ENCODE results near the gene ZBTB20. TPM values are rescaled to one million over a fixed set of nuclear protein-coding genes. Genes with fewer than 3 reads are reported as not detected.

The ZBTB20 gene
- total RNA-seq, 1 donor from 2014 or later: 11.2 TPM

- no peak for TF ChIP-seq CTCF (conservative IDR thresholded peaks at IDR 0.05; ENCODE audit: low read depth, low read length)
- H3K4me3 ChIP-seq (ENCODE audit: low read depth, low read length): no peak overlapping the region
These were observed 14.2 kb upstream of the ZBTB20 start for GRCh38 chr3:115161168-115161834.

GRCh38 chr3:115160295-115160694, 13.2 kb upstream of the ZBTB20 start:
- no peak for TF ChIP-seq CTCF (conservative IDR thresholded peaks at IDR 0.05; ENCODE audit: low read depth, low read length)
- DNase-seq (ENCODE audit: low read depth): no peak
- no peak overlapping the region for H3K4me3 ChIP-seq (ENCODE audit: low read depth, low read length)

More at GRCh38 chr3:115161168-115161834, 14.2 kb upstream of the ZBTB20 start:
- DNase-seq (ENCODE audit: low read depth): no peak

GRCh38 chr3:115156046-115156654, 9.1 kb upstream of the ZBTB20 start:
- H3K4me3 ChIP-seq (ENCODE audit: low read depth, low read length): no peak overlapping the region
- TF ChIP-seq CTCF (conservative IDR thresholded peaks at IDR 0.05; ENCODE audit: low read depth, low read length): no peak
- DNase-seq (ENCODE audit: low read depth): no peak

GRCh38 chr3:115154611-115155010, 7.5 kb upstream of the ZBTB20 start:
- H3K4me3 ChIP-seq (ENCODE audit: low read depth, low read length): no peak overlapping the region
- no peak for DNase-seq (ENCODE audit: low read depth)
- no peak for TF ChIP-seq CTCF (conservative IDR thresholded peaks at IDR 0.05; ENCODE audit: low read depth, low read length)

DNA sequence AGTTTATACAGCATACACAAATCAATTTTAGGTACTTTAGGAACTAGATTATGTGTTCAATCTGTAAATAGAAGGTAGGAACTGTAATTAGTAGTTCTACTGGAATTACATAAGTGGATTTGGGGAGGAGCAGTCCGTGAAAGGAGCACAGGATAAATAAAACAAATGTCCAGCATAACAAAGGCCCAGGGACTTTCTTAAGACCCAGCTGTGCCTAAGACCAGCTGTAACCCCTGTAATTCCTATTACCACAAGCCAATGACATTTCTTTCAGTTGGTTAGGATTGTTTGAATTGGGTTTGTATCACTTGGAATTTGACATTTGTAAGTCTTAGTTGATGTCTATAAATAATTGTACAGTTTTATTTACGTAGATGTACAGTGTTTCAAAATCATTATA, 4.8 kb upstream of the ZBTB20 start:
- TF ChIP-seq CTCF (conservative IDR thresholded peaks at IDR 0.05; ENCODE audit: low read depth, low read length): no peak

GRCh38 chr3:115148142-115148790, 1.2 kb upstream of the ZBTB20 start:
- no peak for TF ChIP-seq CTCF (conservative IDR thresholded peaks at IDR 0.05; ENCODE audit: low read depth, low read length)
- DNase-seq (ENCODE audit: low read depth): peak; percentile 3

More for the DNA sequence above, 4.8 kb upstream of the ZBTB20 start:
- no peak overlapping the region for H3K4me3 ChIP-seq (ENCODE audit: low read depth, low read length)
- no peak for DNase-seq (ENCODE audit: low read depth)

More at GRCh38 chr3:115148142-115148790, 1.2 kb upstream of the ZBTB20 start:
- H3K4me3 ChIP-seq (ENCODE audit: low read depth, low read length): peak overlapping the region; percentile 80
